Measurements from ENCODE around the gene KIRREL3.

Gene KIRREL3

GRCh38 chr11:126588630-126589491 lies 411.7 kb downstream of the KIRREL3 start:
- TF ChIP-seq, protein P1, sequence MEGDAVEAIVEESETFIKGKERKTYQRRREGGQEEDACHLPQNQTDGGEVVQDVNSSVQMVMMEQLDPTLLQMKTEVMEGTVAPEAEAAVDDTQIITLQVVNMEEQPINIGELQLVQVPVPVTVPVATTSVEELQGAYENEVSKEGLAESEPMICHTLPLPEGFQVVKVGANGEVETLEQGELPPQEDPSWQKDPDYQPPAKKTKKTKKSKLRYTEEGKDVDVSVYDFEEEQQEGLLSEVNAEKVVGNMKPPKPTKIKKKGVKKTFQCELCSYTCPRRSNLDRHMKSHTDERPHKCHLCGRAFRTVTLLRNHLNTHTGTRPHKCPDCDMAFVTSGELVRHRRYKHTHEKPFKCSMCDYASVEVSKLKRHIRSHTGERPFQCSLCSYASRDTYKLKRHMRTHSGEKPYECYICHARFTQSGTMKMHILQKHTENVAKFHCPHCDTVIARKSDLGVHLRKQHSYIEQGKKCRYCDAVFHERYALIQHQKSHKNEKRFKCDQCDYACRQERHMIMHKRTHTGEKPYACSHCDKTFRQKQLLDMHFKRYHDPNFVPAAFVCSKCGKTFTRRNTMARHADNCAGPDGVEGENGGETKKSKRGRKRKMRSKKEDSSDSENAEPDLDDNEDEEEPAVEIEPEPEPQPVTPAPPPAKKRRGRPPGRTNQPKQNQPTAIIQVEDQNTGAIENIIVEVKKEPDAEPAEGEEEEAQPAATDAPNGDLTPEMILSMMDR (IDR thresholded peaks at IDR 0.05; ENCODE audit: control insufficient read depth, insufficient read depth, low read depth, low read length, missing control alignments), result no peak
- H3K4me3 ChIP-seq (ENCODE audit: control insufficient read depth, low read depth, low read length), result no peak overlapping the region
- DNase-seq (ENCODE audit: low read depth), result no peak

DNA sequence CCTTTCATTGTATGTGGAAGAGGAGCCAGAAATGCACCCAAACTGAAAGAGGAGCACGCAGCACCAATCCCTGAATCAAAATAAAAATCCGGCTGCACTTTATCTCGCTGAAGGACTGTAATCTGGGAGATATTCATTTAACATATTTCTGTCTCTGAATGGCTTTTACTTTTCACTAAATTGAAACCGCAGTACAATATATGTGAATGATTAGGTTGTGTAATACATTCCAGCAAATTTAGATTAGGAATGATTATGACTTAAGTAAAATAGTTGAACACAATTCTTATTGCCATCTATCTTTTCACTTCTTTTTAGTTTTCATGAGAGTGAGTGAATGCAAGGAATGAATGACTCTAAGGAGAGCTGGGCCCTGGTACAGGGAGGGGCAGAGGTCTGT lies 413.0 kb downstream of the KIRREL3 start:
- no peak overlapping the region for H3K4me3 ChIP-seq (ENCODE audit: control insufficient read depth, low read depth, low read length)
- TF ChIP-seq, protein P1 (IDR thresholded peaks at IDR 0.05; ENCODE audit: control insufficient read depth, insufficient read depth, low read depth, low read length, missing control alignments), result no peak
- DNase-seq (ENCODE audit: low read depth), result no peak

GRCh38 chr11:126585774-126586491 lies 414.6 kb downstream of the KIRREL3 start:
- peak overlapping the region; percentile 32 for H3K4me3 ChIP-seq (ENCODE audit: control insufficient read depth, low read depth, low read length)
- peak; percentile 75 for DNase-seq (ENCODE audit: low read depth)

DNA sequence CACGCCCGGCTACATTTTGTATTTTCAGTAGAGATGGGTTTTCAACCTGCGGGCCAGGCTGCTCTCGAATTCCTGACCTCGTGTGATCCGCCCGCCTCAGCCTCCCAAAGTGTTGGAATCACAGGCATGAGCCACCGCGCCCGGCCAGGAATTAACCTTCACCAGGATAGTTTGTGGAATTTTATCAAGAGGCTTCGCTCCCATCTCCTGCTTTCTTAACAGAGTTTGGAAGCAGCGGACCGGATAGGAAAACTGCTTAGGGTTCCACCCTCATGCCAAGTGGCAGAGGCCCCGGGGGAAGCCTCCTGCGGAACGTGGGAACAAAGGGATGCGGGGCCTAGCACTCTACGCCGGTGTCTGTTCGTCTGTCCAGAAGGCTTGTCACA lies 415.2 kb downstream of the KIRREL3 start:
- peak overlapping the region; percentile 32 for H3K4me3 ChIP-seq (ENCODE audit: control insufficient read depth, low read depth, low read length)
- no peak for DNase-seq (ENCODE audit: low read depth)
- TF ChIP-seq, protein P1 (IDR thresholded peaks at IDR 0.05; ENCODE audit: control insufficient read depth, insufficient read depth, low read depth, low read length, missing control alignments), result no peak

More at GRCh38 chr11:126585774-126586491, 414.6 kb downstream of the KIRREL3 start:
- TF ChIP-seq, protein P1 (IDR thresholded peaks at IDR 0.05; ENCODE audit: control insufficient read depth, insufficient read depth, low read depth, low read length, missing control alignments), result no peak

DNA sequence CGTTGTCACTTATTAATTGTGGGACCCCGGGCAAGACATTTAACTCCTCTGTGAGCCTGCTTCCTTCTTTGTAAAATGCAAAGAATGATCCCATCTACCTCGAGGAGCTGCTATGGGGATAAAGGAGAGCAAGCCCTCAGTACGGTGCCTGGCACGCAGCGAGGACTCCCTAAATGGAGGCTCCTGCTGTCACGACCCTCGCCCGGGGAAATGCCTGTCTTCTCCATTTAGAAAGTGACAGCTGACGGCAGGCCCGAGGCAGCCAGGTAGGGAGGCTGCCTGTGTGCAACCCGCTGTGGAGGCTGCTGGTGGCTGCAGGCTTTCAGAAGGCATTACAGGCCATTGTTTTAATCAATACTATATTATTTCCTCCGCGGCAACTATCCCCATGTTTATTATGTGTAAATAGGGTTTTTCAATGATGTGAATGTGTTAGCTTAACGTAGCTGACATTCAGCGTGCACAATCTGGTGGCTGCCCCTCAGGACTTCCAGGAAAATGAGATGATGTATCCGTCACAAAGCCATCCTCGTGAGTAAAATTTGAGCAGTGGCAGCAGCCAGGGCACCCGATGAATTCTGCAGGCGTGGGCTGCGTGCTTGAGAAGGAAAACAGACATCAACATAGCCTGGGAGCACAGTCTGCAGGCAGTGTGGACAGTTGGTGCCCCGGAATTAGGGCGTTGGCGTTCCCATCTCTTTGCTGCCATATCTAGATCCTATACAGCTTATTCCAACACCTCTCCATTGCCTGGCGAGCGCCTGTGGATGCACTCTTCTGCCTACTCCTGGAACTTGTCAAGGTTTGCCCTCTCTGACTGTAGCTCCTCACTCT lies 416.8 kb downstream of the KIRREL3 start:
- DNase-seq (ENCODE audit: low read depth), result no peak
- H3K4me3 ChIP-seq (ENCODE audit: control insufficient read depth, low read depth, low read length), result no peak overlapping the region
- TF ChIP-seq, protein P1 (IDR thresholded peaks at IDR 0.05; ENCODE audit: control insufficient read depth, insufficient read depth, low read depth, low read length, missing control alignments), result no peak

GRCh38 chr11:126583101-126583500 lies 417.5 kb downstream of the KIRREL3 start:
- H3K4me3 ChIP-seq (ENCODE audit: control insufficient read depth, low read depth, low read length), result no peak overlapping the region
- TF ChIP-seq, protein P1 (IDR thresholded peaks at IDR 0.05; ENCODE audit: control insufficient read depth, insufficient read depth, low read depth, low read length, missing control alignments), result no peak
- DNase-seq (ENCODE audit: low read depth), result no peak
